Psoas muscle (tissue), 8 donors: ENCODE results near the gene AMFR. TPM values are rescaled to one million over a fixed set of nuclear protein-coding genes. Genes with fewer than 3 reads are reported as not detected.
A peak's percentile ranks its signal among the peaks of the same experiment; 100 is the strongest.

ENCODE experiments used
- ATAC-seq, 4 donors: fragments of 200-7000 bp; cut with Tn5 transposase; one replicate each; pipeline ENCODE4 v1.9.1; 2020; ENCODE audit warnings: moderate library complexity in 3 of 4, mild to moderate bottlenecking in 2 of 4
- DNase-seq, 2 donors: peaks; one replicate each; pipeline ENCODE4 v3.0.0-alpha.2; 2020
- H3K27ac ChIP-seq: fragments of 200-600 bp; one replicate; pipeline ENCODE4 v1.8.0; 2022
- H3K27me3 ChIP-seq, 3 donors: fragments of 200-600 bp in 1 of 3; one replicate each; pipeline versions ENCODE4 v1.6.1 to v1.8.0; 2013 to 2022; ENCODE audit warnings: low read length in 2 of 3, mild to moderate bottlenecking in 2 of 3, moderate library complexity in 1 of 3; ENCODE audit not compliant: insufficient read depth in 3 of 3
- H3K36me3 ChIP-seq, 2 donors: fragments of 200-600 bp in 1 of 2; one replicate each; pipeline versions ENCODE4 v1.6.1 to v1.8.0; 2013 to 2022; ENCODE audit warnings: low read depth in 1 of 2, mild to moderate bottlenecking in 1 of 2, moderate library complexity in 1 of 2; ENCODE audit not compliant: insufficient read depth in 1 of 2
- H3K4me1 ChIP-seq: fragments of 200-600 bp; one replicate; pipeline ENCODE4 v1.8.0; 2022
- H3K4me3 ChIP-seq: fragments of 200-600 bp; one replicate; pipeline ENCODE4 v1.8.0; 2022; ENCODE audit warnings: mild to moderate bottlenecking
- H3K9me3 ChIP-seq: fragments of 200-600 bp; one replicate; pipeline ENCODE4 v1.8.0; 2022
- WGBS, 3 donors: extraction: QIAGEN DNeasy Blood & Tissue Kit; methylation state at CpG; one replicate each; pipeline versions ENCODE4 v1.1.6 to v1.1.7; 2013; 5-methylcytosine and 5-hydroxymethylcytosine counted together
- intact Hi-C, 2 donors: fragments of 100-400 bp; cut with DNase I; formaldehyde crosslinking; loops; one replicate each; pipeline versions ENCODE4 v1.11.0 to v1.14.2; 2022
- polyA plus RNA-seq, 3 donors: library from polyadenylated mRNA; stranded (reverse); fragments of 200-250 nt; gene quantifications; one replicate each; pipeline ENCODE4 v1.2.3, GENCODE V29; 2013
- total RNA-seq, 4 donors: library from RNA; stranded (reverse); fragmentation: NEBNext Ultra II Directional in 2 of 4; extraction: Animal tissue kit (Norgen Biotek cat#: 25700) in 2 of 4; gene quantifications; one replicate each; pipeline versions ENCODE4 v1.2.1 to v1.2.4, GENCODE V29; 2021 to 2023
- TF ChIP-seq, protein P1 (sequence below): fragments of 200-600 bp; IDR thresholded peaks from one replicate; pipeline ENCODE4 v1.8.0; 2022; ENCODE audit warnings: antibody characterized with exemption
- donor health status: healthy with polysubstance abuse.
- donor health status: DM: no; HTN: no; CAD: no; lungs with moderate emphysema.
- donor health status: Bipolar disorder and iron deficiency.
- donor health status: healthy.
- donor health status: DM: yes; HTN: yes; CAD: no.
- donor health status: DM: no; HTN: no; CAD: no.
- donor health status: DM: no; HTN: no; CAD: no.
- donor health status: DM: yes; HTN: yes; CAD: no.

AMFR gene
- total and polyA plus RNA-seq, 7 donors: 106 to 453 (median 193) TPM

DNA sequence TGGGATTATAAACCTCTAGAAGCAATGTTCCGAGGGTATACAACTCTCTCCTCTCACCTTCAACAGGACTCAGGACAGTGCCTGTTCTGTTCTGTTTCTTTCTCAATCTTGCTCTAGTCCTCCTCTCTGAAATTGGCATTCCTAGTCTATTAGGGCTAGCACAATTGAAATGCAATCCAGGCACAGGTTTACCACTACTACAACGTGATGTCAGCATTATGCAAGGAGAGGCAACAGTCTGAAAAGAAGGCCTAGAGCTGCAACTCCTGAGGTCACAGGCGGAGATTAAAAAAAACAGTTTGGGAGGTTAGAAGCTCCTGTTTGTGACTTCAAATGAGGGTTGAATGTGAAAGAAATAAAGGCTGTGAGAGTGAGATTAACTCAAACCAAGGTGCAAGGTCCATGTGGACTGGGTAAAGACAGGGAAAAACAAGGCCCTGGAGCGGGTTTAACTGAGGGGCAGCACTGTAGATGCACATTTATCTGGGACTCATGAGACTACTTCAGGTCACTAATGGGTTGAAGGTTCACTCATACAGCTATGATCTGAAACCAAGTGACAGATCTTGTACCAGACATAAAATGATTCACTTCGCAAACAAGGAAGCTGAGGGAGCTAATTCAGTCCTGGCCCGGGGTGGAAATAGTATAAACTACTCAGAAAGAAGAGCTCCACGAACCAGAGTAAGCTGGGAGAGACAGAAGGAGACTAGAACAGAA, 16.8 kb downstream of the AMFR start:
- no peaks in the 10 kb centered on the region for H3K9me3 ChIP-seq
- WGBS, 3 donors: 72 to 92% (median 86%) methylated on average over 7 of the region's 7 CpGs
- ATAC-seq: peak; percentile 39 to 60 (median 54)
- intact Hi-C loops: no loop called here
- H3K36me3 ChIP-seq: peaks cover 15 to 77% of the 10 kb centered on the region in 2 donors
- peak overlapping the region; percentile 54 for H3K27ac ChIP-seq
- peaks cover 38% of the 10 kb centered on the region for H3K4me1 ChIP-seq
- no peaks in the 10 kb centered on the region for H3K27me3 ChIP-seq
- DNase-seq: no peak
- TF ChIP-seq, protein P1, sequence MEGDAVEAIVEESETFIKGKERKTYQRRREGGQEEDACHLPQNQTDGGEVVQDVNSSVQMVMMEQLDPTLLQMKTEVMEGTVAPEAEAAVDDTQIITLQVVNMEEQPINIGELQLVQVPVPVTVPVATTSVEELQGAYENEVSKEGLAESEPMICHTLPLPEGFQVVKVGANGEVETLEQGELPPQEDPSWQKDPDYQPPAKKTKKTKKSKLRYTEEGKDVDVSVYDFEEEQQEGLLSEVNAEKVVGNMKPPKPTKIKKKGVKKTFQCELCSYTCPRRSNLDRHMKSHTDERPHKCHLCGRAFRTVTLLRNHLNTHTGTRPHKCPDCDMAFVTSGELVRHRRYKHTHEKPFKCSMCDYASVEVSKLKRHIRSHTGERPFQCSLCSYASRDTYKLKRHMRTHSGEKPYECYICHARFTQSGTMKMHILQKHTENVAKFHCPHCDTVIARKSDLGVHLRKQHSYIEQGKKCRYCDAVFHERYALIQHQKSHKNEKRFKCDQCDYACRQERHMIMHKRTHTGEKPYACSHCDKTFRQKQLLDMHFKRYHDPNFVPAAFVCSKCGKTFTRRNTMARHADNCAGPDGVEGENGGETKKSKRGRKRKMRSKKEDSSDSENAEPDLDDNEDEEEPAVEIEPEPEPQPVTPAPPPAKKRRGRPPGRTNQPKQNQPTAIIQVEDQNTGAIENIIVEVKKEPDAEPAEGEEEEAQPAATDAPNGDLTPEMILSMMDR: no peak
- H3K4me3 ChIP-seq: no peak overlapping the region

DNA sequence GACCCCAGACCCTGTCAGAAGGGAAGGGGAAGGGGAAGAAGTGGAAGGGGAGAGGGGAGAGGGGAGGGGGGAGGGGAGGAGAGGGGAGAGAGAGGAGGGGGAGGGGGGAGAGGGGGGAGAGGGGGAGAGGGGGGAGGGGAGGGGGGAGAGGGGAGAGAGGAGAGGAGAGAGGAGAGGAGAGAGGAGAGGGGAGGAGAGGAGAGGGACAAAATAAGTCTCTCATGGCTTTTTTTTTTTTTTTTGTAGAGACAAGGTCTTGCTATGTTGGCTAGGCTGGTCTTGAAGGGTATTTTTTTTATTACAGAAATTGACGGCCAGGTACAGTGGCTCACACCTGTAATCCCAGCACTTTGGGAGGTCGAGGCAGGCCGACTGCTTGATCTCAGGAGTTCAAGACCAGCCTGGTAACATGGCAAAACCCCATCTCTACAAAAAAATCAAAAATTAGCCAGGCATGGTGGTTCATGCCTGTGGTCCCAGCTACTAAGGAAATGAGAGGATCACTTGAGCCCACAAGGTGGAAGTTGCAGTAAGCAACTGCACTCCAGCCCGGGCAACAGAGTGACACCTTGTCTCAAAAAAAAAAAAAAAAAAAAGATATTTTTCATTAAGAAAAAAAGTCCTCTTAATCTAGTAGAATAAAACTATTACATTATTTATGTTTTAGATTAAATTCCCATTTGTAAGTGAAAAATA, 19.2 kb downstream of the AMFR start:
- Histone ChIP-seq H3K27me3 (no peaks in the 10 kb centered on the region), H3K9me3 (no peaks in the 10 kb centered on the region), H3K4me1 (peaks cover 29% of the 10 kb centered on the region), H3K27ac (no peak overlapping the region), H3K36me3 (peaks cover 16 to 79% of the 10 kb centered on the region in 2 donors), H3K4me3 (no peak overlapping the region)
- TF ChIP-seq, protein P1: no peak
- DNase-seq (no peak), ATAC-seq (no peak)
- intact Hi-C loops: no loop called here
- WGBS, 3 donors: 80 to 94% (median 89%) methylated on average over 4 of the region's 4 CpGs

DNA sequence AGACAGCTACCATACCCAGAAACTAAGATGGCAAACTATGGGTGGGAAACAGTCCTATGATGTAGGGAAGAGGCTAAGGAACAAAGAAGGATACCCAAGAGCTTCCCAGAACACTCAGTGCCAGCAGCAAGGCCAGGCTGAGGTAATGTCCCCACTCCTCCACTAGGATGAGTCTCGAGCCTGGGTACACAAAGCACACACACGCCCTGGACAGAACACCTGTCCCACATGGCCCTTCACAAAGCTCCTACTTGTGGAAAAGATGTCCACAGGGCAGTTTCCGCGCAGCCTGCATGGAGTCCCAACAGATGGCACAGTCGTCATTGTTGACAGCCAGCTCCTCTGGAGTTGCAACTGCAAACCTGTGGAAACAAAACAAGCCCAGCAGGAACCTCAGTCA, 23.9 kb downstream of the AMFR start:
- H3K4me1 ChIP-seq: peaks cover 16% of the 10 kb centered on the region
- H3K9me3 ChIP-seq: no peaks in the 10 kb centered on the region
- DNase-seq (peak; percentile 46 to 71), ATAC-seq (peak; percentile 68 to 94 (median 84))
- WGBS, 3 donors: 25 to 48% (median 36%) methylated on average over 5 of the region's 5 CpGs
- H3K27me3 ChIP-seq: no peaks in the 10 kb centered on the region
- intact Hi-C loops: no loop called here
- peaks cover 13 to 54% of the 10 kb centered on the region in 2 donors for H3K36me3 ChIP-seq
- TF ChIP-seq, protein P1: peak; percentile 35
- peak overlapping the region; percentile 67 for H3K27ac ChIP-seq
- H3K4me3 ChIP-seq: no peak overlapping the region

DNA sequence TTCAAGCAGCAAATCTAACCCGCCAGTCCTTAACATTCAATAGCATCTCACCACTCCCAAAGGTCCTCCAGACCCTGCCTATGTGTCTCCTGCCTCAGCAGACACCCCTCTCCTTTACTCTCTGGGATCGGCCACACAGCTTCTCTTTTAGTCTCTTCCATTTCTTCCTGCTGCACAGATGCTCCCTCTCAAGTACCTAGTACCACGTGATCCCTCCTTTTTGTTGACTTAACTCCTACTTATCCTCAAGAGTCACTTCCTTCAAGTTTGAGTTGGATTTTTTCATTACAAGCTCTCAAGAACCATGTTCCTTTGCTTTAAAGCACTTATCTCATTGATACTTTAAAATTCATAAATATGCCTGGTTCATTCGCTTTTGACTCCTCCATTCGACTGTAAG, 24.9 kb downstream of the AMFR start:
- no peak overlapping the region for H3K4me3 ChIP-seq
- H3K36me3 ChIP-seq: peaks cover 13 to 54% of the 10 kb centered on the region in 2 donors
- H3K4me1 ChIP-seq: peaks cover 16% of the 10 kb centered on the region
- H3K27ac ChIP-seq: peak overlapping the region; percentile 70
- intact Hi-C loops: no loop called here
- DNase-seq (no peak), ATAC-seq (no peak)
- 82 to 95% (median 82%) methylated on average over 5 of the region's 5 CpGs for WGBS, 3 donors
- TF ChIP-seq, protein P1: no peak
- H3K27me3 ChIP-seq: no peaks in the 10 kb centered on the region
- H3K9me3 ChIP-seq: no peaks in the 10 kb centered on the region
